ENCODE data around the gene IFNE. TPM values are rescaled to one million over a fixed set of nuclear protein-coding genes. Genes with fewer than 3 reads are reported as not detected.

The IFNE gene
- total and polyA plus RNA-seq, 2 donors (not counting 3 experiments of a cell fraction or from before 2014, with no cell fraction given): 0.22 to 1.4 TPM

- H2AFZ ChIP-seq (ENCODE audit: low read depth, low read length): no peak overlapping the region
- H3K79me2 ChIP-seq (ENCODE audit: control insufficient read depth, insufficient read depth, low read length): peaks cover 99% of the 10 kb centered on the region
- BruUV-seq (replicated peaks): no TSS peak
- H3K27ac ChIP-seq (ENCODE audit: insufficient read depth, low read depth, low read length): no peak overlapping the region
- no peak for FAIRE-seq
- H4K20me1 ChIP-seq (replicated peaks; ENCODE audit: control insufficient read depth, extremely low read depth, insufficient read depth, low read length): no peaks in the 10 kb centered on the region
- no peaks in the 10 kb centered on the region for H3K9me3 ChIP-seq (replicated peaks; ENCODE audit: control insufficient read depth, insufficient read depth, low read length)
- dilution Hi-C loops (cut with MboI; ENCODE audit: extremely low pct_ligation_motif_present, low sequenced_read_pairs): no loop called here
- POLR2A ChIA-PET: no interaction called here
- H3K4me1 ChIP-seq (ENCODE audit: control insufficient read depth, extremely low read depth, insufficient read depth, low read length): no peaks in the 10 kb centered on the region
- intact Hi-C loops (cut with micrococcal nuclease): no loop called here
- no peak overlapping the region for H3K4me2 ChIP-seq (ENCODE audit: insufficient read depth, low read length)
- H3K27me3 ChIP-seq (ENCODE audit: control insufficient read depth in 2 of 2, insufficient read depth in 2 of 2, low read length in 2 of 2): no peaks in the 10 kb centered on the region
- DNase-seq (ENCODE audit: low read depth, low spot score): no peak
- TF ChIP-seq POLR2AphosphoS5 (IDR thresholded peaks at IDR 0.05; ENCODE audit: insufficient read depth, low read depth, low read length) (no peak), MAX (IDR thresholded peaks at IDR 0.05; ENCODE audit: insufficient read depth, insufficient read length) (no peak), MYC (IDR thresholded peaks at IDR 0.05; ENCODE audit: low read depth, low read length) (no peak), GATA2 (IDR thresholded peaks at IDR 0.05; ENCODE audit: insufficient read depth, insufficient read length, low read depth, low read length) (no peak), CTCF (IDR thresholded peaks at IDR 0.05; ENCODE audit: extremely low read depth in 1 of 2, insufficient read depth in 1 of 2, low read depth in 1 of 2, low read length in 2 of 2) (no peak), EZH2 (IDR thresholded peaks at IDR 0.05; ENCODE audit: borderline replicate concordance, low read depth, low read length, severe bottlenecking) (no peak), POLR2A (IDR thresholded peaks at IDR 0.05; ENCODE audit: low read depth, low read length) (no peak), JUN (IDR thresholded peaks at IDR 0.05; ENCODE audit: borderline replicate concordance, insufficient read depth, insufficient read length, low read depth) (no peak), FOS (IDR thresholded peaks at IDR 0.05; ENCODE audit: borderline replicate concordance, insufficient read depth, low read length) (no peak)
- CTCF ChIA-PET: no interaction called here
- peaks cover 10 to 11% of the 10 kb centered on the region in 2 experiments for H3K36me3 ChIP-seq (ENCODE audit: control insufficient read depth in 2 of 2, extremely low read depth in 1 of 2, insufficient read depth in 2 of 2, low read length in 2 of 2)
- H3K4me3 ChIP-seq (replicated peaks in 1 of 3; ENCODE audit: insufficient read depth in 1 of 3, low read depth in 1 of 3, low read length in 3 of 3): no peak overlapping the region
- no peak overlapping the region for H3K9ac ChIP-seq (replicated peaks; ENCODE audit: extremely low read depth, insufficient read depth, low read length)
- no peaks in the 10 kb centered on the region for H3K9me1 ChIP-seq (replicated peaks; ENCODE audit: control insufficient read depth, extremely low read depth, insufficient read depth, low read length)
These were observed 42.2 kb upstream of the IFNE start for GRCh38 chr9:21524099-21524830.

Measured in endothelial cell of umbilical vein (primary cell).